ENCODE measurements around the gene ZBTB34.

GRCh38 chr9:126822873-126823272 is 37.6 kb upstream of the ZBTB34 start:
- TF ChIP-seq ZNF239 (tag by site-specific recombination; IDR thresholded peaks at IDR 0.05), result no peak
- TF ChIP-seq, protein P1, sequence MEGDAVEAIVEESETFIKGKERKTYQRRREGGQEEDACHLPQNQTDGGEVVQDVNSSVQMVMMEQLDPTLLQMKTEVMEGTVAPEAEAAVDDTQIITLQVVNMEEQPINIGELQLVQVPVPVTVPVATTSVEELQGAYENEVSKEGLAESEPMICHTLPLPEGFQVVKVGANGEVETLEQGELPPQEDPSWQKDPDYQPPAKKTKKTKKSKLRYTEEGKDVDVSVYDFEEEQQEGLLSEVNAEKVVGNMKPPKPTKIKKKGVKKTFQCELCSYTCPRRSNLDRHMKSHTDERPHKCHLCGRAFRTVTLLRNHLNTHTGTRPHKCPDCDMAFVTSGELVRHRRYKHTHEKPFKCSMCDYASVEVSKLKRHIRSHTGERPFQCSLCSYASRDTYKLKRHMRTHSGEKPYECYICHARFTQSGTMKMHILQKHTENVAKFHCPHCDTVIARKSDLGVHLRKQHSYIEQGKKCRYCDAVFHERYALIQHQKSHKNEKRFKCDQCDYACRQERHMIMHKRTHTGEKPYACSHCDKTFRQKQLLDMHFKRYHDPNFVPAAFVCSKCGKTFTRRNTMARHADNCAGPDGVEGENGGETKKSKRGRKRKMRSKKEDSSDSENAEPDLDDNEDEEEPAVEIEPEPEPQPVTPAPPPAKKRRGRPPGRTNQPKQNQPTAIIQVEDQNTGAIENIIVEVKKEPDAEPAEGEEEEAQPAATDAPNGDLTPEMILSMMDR (tag by site-specific recombination; IDR thresholded peaks at IDR 0.05), result no peak
- no peak for TF ChIP-seq PRDM4 (tag by site-specific recombination; IDR thresholded peaks at IDR 0.05)
- no peak for TF ChIP-seq ZNF37A (tag by site-specific recombination; IDR thresholded peaks at IDR 0.05)
- TF ChIP-seq ZNF433 (tag by site-specific recombination; IDR thresholded peaks at IDR 0.05; ENCODE audit: low read depth), result no peak
- TF ChIP-seq, protein P2, sequence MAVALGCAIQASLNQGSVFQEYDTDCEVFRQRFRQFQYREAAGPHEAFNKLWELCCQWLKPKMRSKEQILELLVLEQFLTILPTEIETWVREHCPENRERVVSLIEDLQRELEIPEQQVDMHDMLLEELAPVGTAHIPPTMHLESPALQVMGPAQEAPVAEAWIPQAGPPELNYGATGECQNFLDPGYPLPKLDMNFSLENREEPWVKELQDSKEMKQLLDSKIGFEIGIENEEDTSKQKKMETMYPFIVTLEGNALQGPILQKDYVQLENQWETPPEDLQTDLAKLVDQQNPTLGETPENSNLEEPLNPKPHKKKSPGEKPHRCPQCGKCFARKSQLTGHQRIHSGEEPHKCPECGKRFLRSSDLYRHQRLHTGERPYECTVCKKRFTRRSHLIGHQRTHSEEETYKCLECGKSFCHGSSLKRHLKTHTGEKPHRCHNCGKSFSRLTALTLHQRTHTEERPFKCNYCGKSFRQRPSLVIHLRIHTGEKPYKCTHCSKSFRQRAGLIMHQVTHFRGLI (tag by site-specific recombination; IDR thresholded peaks at IDR 0.05), result no peak
- TF ChIP-seq KLF16 (tag by site-specific recombination; IDR thresholded peaks at IDR 0.05), result no peak
- TF ChIP-seq ZNF214 (tag by site-specific recombination; IDR thresholded peaks at IDR 0.05; ENCODE audit: borderline replicate concordance), result no peak
- TF ChIP-seq, protein P3, sequence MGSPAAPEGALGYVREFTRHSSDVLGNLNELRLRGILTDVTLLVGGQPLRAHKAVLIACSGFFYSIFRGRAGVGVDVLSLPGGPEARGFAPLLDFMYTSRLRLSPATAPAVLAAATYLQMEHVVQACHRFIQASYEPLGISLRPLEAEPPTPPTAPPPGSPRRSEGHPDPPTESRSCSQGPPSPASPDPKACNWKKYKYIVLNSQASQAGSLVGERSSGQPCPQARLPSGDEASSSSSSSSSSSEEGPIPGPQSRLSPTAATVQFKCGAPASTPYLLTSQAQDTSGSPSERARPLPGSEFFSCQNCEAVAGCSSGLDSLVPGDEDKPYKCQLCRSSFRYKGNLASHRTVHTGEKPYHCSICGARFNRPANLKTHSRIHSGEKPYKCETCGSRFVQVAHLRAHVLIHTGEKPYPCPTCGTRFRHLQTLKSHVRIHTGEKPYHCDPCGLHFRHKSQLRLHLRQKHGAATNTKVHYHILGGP (tag by site-specific recombination; IDR thresholded peaks at IDR 0.05), result no peak

All from HEK293 (cell line).